ENCODE data around the gene MRTO4. TPM values are rescaled to one million over a fixed set of nuclear protein-coding genes. Genes with fewer than 3 reads are reported as not detected.

Gene MRTO4
- total and polyA plus RNA-seq, 9 of the 15 experiments (the other 6 are each of a cell fraction or from before 2014, with no cell fraction given): 62.0 to 173 (median 146) TPM

- TF ChIP-seq AFF1 (IDR thresholded peaks at IDR 0.05; ENCODE audit: low read depth in 1 of 2, partially characterized antibody in 2 of 2) (no peak), BCLAF1 (IDR thresholded peaks at IDR 0.05; ENCODE audit: borderline replicate concordance in 1 of 2, control insufficient read depth in 1 of 2, low read depth in 2 of 2, low read length in 1 of 2) (no peak), SRSF1 (IDR thresholded peaks at IDR 0.05; ENCODE audit: low read depth, low read length) (no peak), ZNF830 (CRISPR knock-in tag; IDR thresholded peaks at IDR 0.05) (no peak), HDGF (IDR thresholded peaks at IDR 0.05) (no peak), ZNF212 (CRISPR knock-in tag; IDR thresholded peaks at IDR 0.05) (no peak), POLR3G (IDR thresholded peaks at IDR 0.05; ENCODE audit: extremely low read depth, insufficient read length, insufficient replicate concordance) (no peak), HMGN3 (IDR thresholded peaks at IDR 0.05; ENCODE audit: borderline replicate concordance, extremely low read depth, insufficient read length, low read depth, low read length) (no peak), BRF1 (IDR thresholded peaks at IDR 0.05; ENCODE audit: borderline replicate concordance, extremely low read depth, insufficient read length) (no peak), C11orf30 (IDR thresholded peaks at IDR 0.05; ENCODE audit: low read depth) (no peak), PRPF4 (IDR thresholded peaks at IDR 0.05; ENCODE audit: insufficient read depth, low read depth, low read length, poor library complexity, severe bottlenecking) (no peak), HNRNPL (IDR thresholded peaks at IDR 0.05; ENCODE audit: low read depth, low read length) (no peak), ETV5 (CRISPR knock-in tag; IDR thresholded peaks at IDR 0.05; ENCODE audit: low read depth) (no peak), ZBTB12 (CRISPR knock-in tag; IDR thresholded peaks at IDR 0.05) (no peak), SNRNP70 (optimal IDR thresholded peaks at IDR 0.05; ENCODE audit: low read depth, low read length) (no peak), ZNF707 (CRISPR knock-in tag; conservative IDR thresholded peaks at IDR 0.05) (no peak), ZNF584 (CRISPR knock-in tag; IDR thresholded peaks at IDR 0.05; ENCODE audit: low read depth) (no peak), L3MBTL2 (IDR thresholded peaks at IDR 0.05) (peak; percentile 93), ZNF354B (CRISPR knock-in tag; IDR thresholded peaks at IDR 0.05) (no peak), ZNF140 (CRISPR knock-in tag; IDR thresholded peaks at IDR 0.05) (no peak), HNRNPH1 (optimal IDR thresholded peaks at IDR 0.05; ENCODE audit: low read depth, low read length) (no peak), POLR2G (IDR thresholded peaks at IDR 0.05; ENCODE audit: low read depth, low read length) (no peak)
Measured at GRCh38 chr1:19300211-19300610, 48.6 kb downstream of the MRTO4 start (continued).

Measured in K562 (cell line).